Activated CD4-positive, alpha-beta memory T cell treated with anti-CD3 and anti-CD28 coated beads, Interleukin-2, amount 10 ng/mL, durations not matched to agents 7 days and 5 days (primary cell): ENCODE measurements around the gene FOXD2. TPM values are rescaled to one million over a fixed set of nuclear protein-coding genes. Genes with fewer than 3 reads are reported as not detected.
A peak's percentile ranks its signal among the peaks of the same experiment; 100 is the strongest.

ENCODE experiments used
- CTCF ChIA-PET: fragments of 350-600 bp; sonication (Branson Sonifier 250); formaldehyde crosslinking; loops from one replicate; lab custom pipeline; 2021; ENCODE audit warnings: antibody characterized with exemption, inconsistent platforms; lab: Charles Lee
- POLR2A ChIA-PET: fragments of 350-600 bp; sonication (Branson Sonifier 250); formaldehyde crosslinking; loops from one replicate; lab custom pipeline; 2021; ENCODE audit warnings: antibody characterized with exemption; lab: Charles Lee
- DNase-seq: peaks from one replicate; pipeline ENCODE4 v3.0.0-alpha.2; 2020
- H3K27ac Mint-ChIP-seq: one replicate; pipeline ENCODE4 v1.8.0; 2021; ENCODE audit warnings: mild to moderate bottlenecking, mixed read lengths
- H3K27me3 Mint-ChIP-seq: one replicate; pipeline ENCODE4 v1.8.0; 2021; ENCODE audit warnings: mixed read lengths
- H3K36me3 Mint-ChIP-seq: one replicate; pipeline ENCODE4 v1.8.0; 2021; ENCODE audit warnings: low read depth, mixed read lengths
- H3K4me1 Mint-ChIP-seq: one replicate; pipeline ENCODE4 v1.8.0; 2021; ENCODE audit warnings: mixed read lengths
- H3K4me3 Mint-ChIP-seq: one replicate; pipeline ENCODE4 v1.8.0; 2021; ENCODE audit warnings: mild to moderate bottlenecking, mixed read lengths
- H3K9me3 Mint-ChIP-seq: one replicate; pipeline ENCODE4 v1.8.0; 2021; ENCODE audit warnings: mixed read lengths
- total RNA-seq, 2 experiments: library from RNA; stranded (reverse); gene quantifications; one replicate each; pipeline ENCODE4 v1.2.3, GENCODE V29; 2021

Gene FOXD2
- under 1 TPM; 0.65 to 0.68 TPM for total RNA-seq

GRCh38 chr1:47437447-47438164, at the start of gene FOXD2:
TSS of gene FOXD2 (plus strand) at chr1:47438044. CDS start at chr1:47438136, 92 bp downstream.
- ChIA-PET CTCF (interaction anchor here (0.6 to 7.5 kb wide), 56 partner anchors 8 to 1135 kb away, joined by 3 to 91 read pairs (median 4); partner anchors contain the start of genes CMPK1 and STIL), POLR2A (interaction anchor here (0.9 to 3.2 kb wide), 6 partner anchors 11 to 626 kb away, joined by 3 to 22 read pairs (median 10); partner anchors contain the start of genes CMPK1 and STIL)
- peak; percentile 91 for DNase-seq
- H3K27me3 Mint-ChIP-seq: peaks cover 3% of the 10 kb centered on the region
- H3K9me3 Mint-ChIP-seq: no peaks in the 10 kb centered on the region
- H3K27ac Mint-ChIP-seq: peak within 1 kb of the TSS; percentile 85
- H3K4me1 Mint-ChIP-seq: peaks cover 31% of the 10 kb centered on the region
- peak within 1 kb of the TSS; percentile 93 for H3K4me3 Mint-ChIP-seq
- peaks cover 37% of the 10 kb centered on the region for H3K36me3 Mint-ChIP-seq

DNA sequence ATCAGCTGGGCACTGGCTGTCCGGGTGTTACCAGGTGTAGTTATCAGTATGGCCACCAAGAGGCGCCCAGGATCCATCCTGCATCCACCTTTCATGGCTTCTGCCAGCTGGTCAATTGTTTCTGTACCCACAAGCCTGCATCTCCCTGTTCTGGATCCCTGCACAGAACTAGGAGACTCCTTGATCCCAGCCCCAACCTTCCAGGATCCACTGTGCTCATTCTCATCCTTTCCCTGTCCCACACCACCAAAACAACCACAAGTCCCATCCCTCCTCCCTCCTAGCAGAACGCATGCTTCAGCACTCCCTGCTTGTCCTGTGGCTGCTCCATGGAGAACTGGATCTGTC, 49.0 kb upstream of the FOXD2 start:
- POLR2A ChIA-PET: interaction anchor here (0.6 to 0.9 kb wide), 2 partner anchors 26 to 41 kb away, joined by 3 read pairs; no protein-coding TSS in a partner anchor
- peaks cover 2% of the 10 kb centered on the region for H3K27me3 Mint-ChIP-seq
- no peaks in the 10 kb centered on the region for H3K4me1 Mint-ChIP-seq

GRCh38 chr1:47389731-47390130, 48.1 kb upstream of the FOXD2 start:
- Mint-ChIP-seq H3K27me3 (peaks cover 6% of the 10 kb centered on the region), H3K27ac (no peak overlapping the region), H3K4me1 (no peaks in the 10 kb centered on the region), H3K9me3 (no peaks in the 10 kb centered on the region), H3K4me3 (no peak overlapping the region), H3K36me3 (no peaks in the 10 kb centered on the region)
- no peak for DNase-seq
- POLR2A ChIA-PET: no interaction called here
- CTCF ChIA-PET: interaction anchor here (1.0 to 3.0 kb wide), 6 partner anchors 16 to 336 kb away, joined by 3 to 12 read pairs (median 6); partner anchors contain the start of gene FOXD2

More for the DNA sequence above, 49.0 kb upstream of the FOXD2 start:
- H3K36me3 Mint-ChIP-seq: peaks cover 5% of the 10 kb centered on the region
- no peak overlapping the region for H3K4me3 Mint-ChIP-seq
- DNase-seq: peak; percentile 60
- no peak overlapping the region for H3K27ac Mint-ChIP-seq
- no peaks in the 10 kb centered on the region for H3K9me3 Mint-ChIP-seq
- CTCF ChIA-PET: interaction anchor here (0.6 to 3.0 kb wide), 13 partner anchors 9 to 1144 kb away, joined by 3 to 12 read pairs (median 4); partner anchors contain the start of gene FOXD2

DNA sequence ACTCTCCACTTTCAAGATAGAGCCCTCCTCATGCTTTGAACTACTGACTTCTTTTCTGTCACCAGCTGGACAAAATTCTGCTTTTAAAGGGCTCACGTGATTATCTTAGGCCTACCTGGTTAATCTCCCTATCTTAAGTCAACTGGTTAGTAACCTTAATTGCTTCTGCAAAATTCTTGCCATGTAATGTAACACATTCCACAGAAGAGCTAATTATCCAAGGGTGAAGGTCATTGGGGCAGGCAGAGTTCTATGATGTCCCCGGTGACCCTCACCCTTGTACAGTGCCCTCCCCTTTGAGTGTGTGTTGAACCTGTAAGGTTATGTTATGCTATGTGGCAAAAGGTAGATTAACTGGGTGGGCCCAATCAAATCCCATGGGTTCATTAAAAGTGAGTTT, 47.0 kb upstream of the FOXD2 start:
- no peak overlapping the region for H3K4me3 Mint-ChIP-seq
- CTCF ChIA-PET: interaction anchor here (0.6 kb wide), 1 partner anchor 52 kb away, joined by 3 read pairs; no protein-coding TSS in a partner anchor
- POLR2A ChIA-PET: no interaction called here
- no peak for DNase-seq
- H3K4me1 Mint-ChIP-seq: no peaks in the 10 kb centered on the region
- no peaks in the 10 kb centered on the region for H3K36me3 Mint-ChIP-seq
- H3K27ac Mint-ChIP-seq: no peak overlapping the region
- H3K9me3 Mint-ChIP-seq: no peaks in the 10 kb centered on the region
- H3K27me3 Mint-ChIP-seq: peaks cover 6% of the 10 kb centered on the region

GRCh38 chr1:47393141-47393540, 44.7 kb upstream of the FOXD2 start:
- H3K4me3 Mint-ChIP-seq: no peak overlapping the region
- no peak overlapping the region for H3K27ac Mint-ChIP-seq
- peaks cover 6% of the 10 kb centered on the region for H3K27me3 Mint-ChIP-seq
- H3K4me1 Mint-ChIP-seq: no peaks in the 10 kb centered on the region
- DNase-seq: no peak
- ChIA-PET POLR2A (no interaction called here), CTCF (no interaction called here)
- no peaks in the 10 kb centered on the region for H3K9me3 Mint-ChIP-seq
- no peaks in the 10 kb centered on the region for H3K36me3 Mint-ChIP-seq

GRCh38 chr1:47395433-47395832, 42.4 kb upstream of the FOXD2 start:
- no peaks in the 10 kb centered on the region for H3K4me1 Mint-ChIP-seq
- POLR2A ChIA-PET: no interaction called here
- no peaks in the 10 kb centered on the region for H3K9me3 Mint-ChIP-seq
- H3K27ac Mint-ChIP-seq: no peak overlapping the region
- no peak for DNase-seq
- no peak overlapping the region for H3K4me3 Mint-ChIP-seq
- peaks cover 6% of the 10 kb centered on the region for H3K27me3 Mint-ChIP-seq
- H3K36me3 Mint-ChIP-seq: no peaks in the 10 kb centered on the region
- CTCF ChIA-PET: interaction anchor here (1.4 kb wide), 1 partner anchor 331 kb away, joined by 4 read pairs; no protein-coding TSS in a partner anchor

GRCh38 chr1:47396671-47397196, 41.1 kb upstream of the FOXD2 start:
- DNase-seq: no peak
- Mint-ChIP-seq H3K4me1 (no peaks in the 10 kb centered on the region), H3K27me3 (peaks cover 13% of the 10 kb centered on the region), H3K4me3 (no peak overlapping the region), H3K9me3 (no peaks in the 10 kb centered on the region), H3K36me3 (no peaks in the 10 kb centered on the region), H3K27ac (no peak overlapping the region)
- ChIA-PET CTCF (no interaction called here), POLR2A (no interaction called here)

GRCh38 chr1:47399138-47399845, 38.6 kb upstream of the FOXD2 start:
- H3K9me3 Mint-ChIP-seq: no peaks in the 10 kb centered on the region
- no peaks in the 10 kb centered on the region for H3K36me3 Mint-ChIP-seq
- no peaks in the 10 kb centered on the region for H3K4me1 Mint-ChIP-seq
- POLR2A ChIA-PET: no interaction called here
- peaks cover 10% of the 10 kb centered on the region for H3K27me3 Mint-ChIP-seq
- DNase-seq: no peak
- H3K4me3 Mint-ChIP-seq: no peak overlapping the region
- H3K27ac Mint-ChIP-seq: no peak overlapping the region
- CTCF ChIA-PET: interaction anchor here (0.8 to 1.9 kb wide), 2 partner anchors 11 to 61 kb away, joined by 3 to 7 read pairs; no protein-coding TSS in a partner anchor

- H3K9me3 Mint-ChIP-seq: no peaks in the 10 kb centered on the region
- H3K4me3 Mint-ChIP-seq: no peak overlapping the region
- CTCF ChIA-PET: interaction anchor here (0.8 kb wide), 1 partner anchor 61 kb away, joined by 3 read pairs; no protein-coding TSS in a partner anchor
- H3K27me3 Mint-ChIP-seq: peaks cover 10% of the 10 kb centered on the region
- no peak for DNase-seq
- no peak overlapping the region for H3K27ac Mint-ChIP-seq
- POLR2A ChIA-PET: no interaction called here
- no peaks in the 10 kb centered on the region for H3K36me3 Mint-ChIP-seq
- H3K4me1 Mint-ChIP-seq: no peaks in the 10 kb centered on the region
These were observed 38.0 kb upstream of the FOXD2 start for GRCh38 chr1:47399846-47400155.

DNA sequence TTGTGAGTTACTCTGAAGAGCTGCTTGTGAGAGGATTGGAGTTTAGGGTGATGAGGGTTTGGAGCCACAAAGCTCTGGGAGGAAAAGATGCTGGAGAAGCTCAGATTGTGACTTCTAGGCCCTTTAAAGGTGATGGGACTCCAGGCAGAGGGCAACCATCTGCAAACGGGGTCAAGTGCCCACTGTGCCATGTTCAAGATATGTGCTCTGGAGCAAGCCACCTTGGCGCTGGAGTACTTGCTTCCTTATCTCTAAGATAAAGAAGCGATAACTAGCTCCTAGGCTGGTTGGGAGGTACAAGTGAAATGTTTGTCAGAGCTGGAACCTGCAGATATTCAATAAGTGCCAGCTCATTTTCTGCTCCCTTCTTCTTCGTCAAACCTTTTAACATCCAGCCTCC, 36.1 kb upstream of the FOXD2 start:
- ChIA-PET CTCF (no interaction called here), POLR2A (no interaction called here)
- H3K27me3 Mint-ChIP-seq: peaks cover 16% of the 10 kb centered on the region
- no peak overlapping the region for H3K27ac Mint-ChIP-seq
- no peaks in the 10 kb centered on the region for H3K9me3 Mint-ChIP-seq
- no peaks in the 10 kb centered on the region for H3K36me3 Mint-ChIP-seq
- H3K4me3 Mint-ChIP-seq: no peak overlapping the region
- no peaks in the 10 kb centered on the region for H3K4me1 Mint-ChIP-seq
- no peak for DNase-seq

DNA sequence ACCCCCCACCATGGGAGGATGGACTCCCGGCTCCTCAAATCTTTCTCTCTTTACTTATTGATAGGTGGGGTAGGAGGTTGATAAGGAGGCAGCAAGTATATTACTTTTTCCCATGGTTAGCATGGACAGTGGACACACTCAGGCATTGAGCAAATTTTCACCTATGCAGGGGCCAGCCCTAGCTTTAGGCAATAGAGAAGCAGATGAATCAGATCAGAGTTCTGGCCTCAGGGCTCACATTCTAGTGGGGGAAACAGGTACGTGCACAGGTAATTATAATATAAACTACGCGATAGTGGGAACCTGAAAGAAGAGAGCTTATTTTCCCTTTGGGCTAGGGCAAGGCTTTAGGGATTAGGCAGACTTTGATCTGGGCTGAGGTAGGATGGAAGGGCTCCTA, 35.3 kb upstream of the FOXD2 start:
- no peak for DNase-seq
- peaks cover 16% of the 10 kb centered on the region for H3K27me3 Mint-ChIP-seq
- POLR2A ChIA-PET: no interaction called here
- H3K4me1 Mint-ChIP-seq: no peaks in the 10 kb centered on the region
- H3K27ac Mint-ChIP-seq: no peak overlapping the region
- no peaks in the 10 kb centered on the region for H3K9me3 Mint-ChIP-seq
- no peaks in the 10 kb centered on the region for H3K36me3 Mint-ChIP-seq
- no peak overlapping the region for H3K4me3 Mint-ChIP-seq
- CTCF ChIA-PET: no interaction called here

- Mint-ChIP-seq H3K27me3 (peaks cover 16% of the 10 kb centered on the region), H3K9me3 (no peaks in the 10 kb centered on the region), H3K4me3 (no peak overlapping the region), H3K27ac (no peak overlapping the region), H3K4me1 (no peaks in the 10 kb centered on the region), H3K36me3 (no peaks in the 10 kb centered on the region)
- ChIA-PET POLR2A (no interaction called here), CTCF (no interaction called here)
- DNase-seq: no peak
These were observed 34.4 kb upstream of the FOXD2 start for GRCh38 chr1:47403321-47403910.

DNA sequence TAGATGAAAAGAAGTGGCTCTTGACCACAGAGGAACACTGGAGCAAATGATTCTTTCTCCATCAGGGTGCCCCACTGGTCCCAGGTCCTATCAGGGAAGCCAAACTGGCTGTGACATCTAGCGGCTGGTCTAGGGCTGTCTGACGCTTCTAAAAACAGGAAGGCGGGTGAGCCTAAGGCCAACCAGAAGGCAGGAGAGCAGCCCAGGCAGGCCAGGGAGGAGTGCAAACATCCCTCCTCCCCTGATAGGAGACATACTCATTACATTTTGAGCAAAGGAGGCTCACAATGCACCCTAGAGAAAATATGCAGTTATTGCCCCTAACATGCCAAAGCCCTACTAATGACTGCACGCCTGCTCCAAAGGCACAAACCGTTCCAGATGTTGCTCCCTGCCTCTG, 32.1 kb upstream of the FOXD2 start:
- Mint-ChIP-seq H3K4me3 (no peak overlapping the region), H3K27me3 (peaks cover 21% of the 10 kb centered on the region), H3K36me3 (no peaks in the 10 kb centered on the region), H3K9me3 (no peaks in the 10 kb centered on the region), H3K27ac (no peak overlapping the region), H3K4me1 (no peaks in the 10 kb centered on the region)
- ChIA-PET CTCF (interaction anchor here (0.9 kb wide), 1 partner anchor 32 kb away, joined by 4 read pairs; no protein-coding TSS in a partner anchor), POLR2A (no interaction called here)
- no peak for DNase-seq
